Endothelial cell of umbilical vein (primary cell): ENCODE data around the gene RAB28.

Experiments
- CTCF ChIP-seq, 2 donors: IDR thresholded peaks; 1 replicate in 1 of 2; 2 replicates in 1 of 2; pipeline ENCODE4 v1.5.1; 2011; ENCODE audit warnings: low read length in 2 of 2, mild to moderate bottlenecking in 2 of 2, moderate library complexity in 2 of 2, control low read depth in 1 of 2, inconsistent platforms in 1 of 2, low read depth in 1 of 2; ENCODE audit not compliant: insufficient read depth in 1 of 2; ENCODE audit errors: extremely low read depth in 1 of 2
- EZH2 ChIP-seq: IDR thresholded peaks from 2 replicates; pipeline ENCODE4 v1.6.1; 2012; ENCODE audit warnings: borderline replicate concordance, low read depth, mild to moderate bottlenecking, moderate library complexity, low read length, inconsistent platforms; ENCODE audit not compliant: severe bottlenecking
- MAX ChIP-seq: IDR thresholded peaks from 2 replicates; pipeline ENCODE4 v1.6.1; 2011; ENCODE audit not compliant: insufficient read depth, insufficient read length
- MYC ChIP-seq: IDR thresholded peaks from one replicate; pipeline ENCODE4 v1.6.1; 2011; ENCODE audit warnings: mild to moderate bottlenecking, low read depth, low read length
- POLR2A ChIP-seq: IDR thresholded peaks from 2 replicates; pipeline ENCODE4 v1.6.1; 2012; ENCODE audit warnings: low read depth, mild to moderate bottlenecking, control low read depth, low read length
- POLR2AphosphoS5 ChIP-seq: IDR thresholded peaks from 2 replicates; pipeline ENCODE4 v1.6.1; 2012; ENCODE audit warnings: low read depth, mild to moderate bottlenecking, control low read depth, low read length, moderate library complexity; ENCODE audit not compliant: insufficient read depth

GRCh38 chr4:13364172-13364571, 120.0 kb downstream of the RAB28 start:
- no peak for TF ChIP-seq POLR2AphosphoS5
- TF ChIP-seq POLR2A: no peak
- TF ChIP-seq MAX: no peak
- TF ChIP-seq CTCF (IDR thresholded peaks at IDR 0.05; ENCODE audit: extremely low read depth in 1 of 2, insufficient read depth in 1 of 2, low read depth in 1 of 2, low read length in 2 of 2): no peak
- TF ChIP-seq MYC: no peak
- no peak for TF ChIP-seq EZH2
